HG03060 (cell line): Measurements from ENCODE around the gene AOAH.
A peak's percentile ranks its signal among the peaks of the same experiment; 100 is the strongest.
"Not testable (repeated sequence)": the region's sequence is repeated elsewhere in the genome, so short reads cannot be mapped to it uniquely, and the experiment has no call there.

Source experiments
- ATAC-seq: cut with Tn5 transposase; IDR thresholded peaks from one replicate; pipeline ENCODE4 v1.9.1; 2021; ENCODE audit warnings: low read depth, moderate number of reproducible peaks; ENCODE audit not compliant: unreplicated experiment

AOAH gene

GRCh38 chr7:36739351-36739750 is 15.1 kb upstream of the AOAH start:
- no peak for ATAC-seq

- peak; percentile 91 for ATAC-seq
Observed at GRCh38 chr7:36736899-36737211, 12.6 kb upstream of the AOAH start.

- ATAC-seq = no peak
Observed at GRCh38 chr7:36736090-36736898, 12.0 kb upstream of the AOAH start.

- no peak for ATAC-seq
Observed at GRCh38 chr7:36735172-36735571, 10.9 kb upstream of the AOAH start.

- ATAC-seq = no peak
Observed at GRCh38 chr7:36734731-36735130, 10.4 kb upstream of the AOAH start.

- ATAC-seq = no peak
Observed at GRCh38 chr7:36733411-36733810, 9.1 kb upstream of the AOAH start.

- no peak for ATAC-seq
Observed at GRCh38 chr7:36732806-36733205, 8.5 kb upstream of the AOAH start.

- ATAC-seq = no peak
Observed at GRCh38 chr7:36730046-36730445, 5.8 kb upstream of the AOAH start.

GRCh38 chr7:36728143-36728542 is 3.8 kb upstream of the AOAH start:
- no peak for ATAC-seq

- ATAC-seq = no peak
Observed at GRCh38 chr7:36726806-36727503, 2.7 kb upstream of the AOAH start.

GRCh38 chr7:36726311-36726710 is 2.0 kb upstream of the AOAH start:
- no peak for ATAC-seq

- ATAC-seq = no peak
Observed at GRCh38 chr7:36724996-36725395, 702 bp upstream of the AOAH start.

GRCh38 chr7:36723291-36723690 is 1.0 kb downstream of the AOAH start:
- ATAC-seq = no peak

GRCh38 chr7:36719083-36719632 is 5.1 kb downstream of the AOAH start:
- ATAC-seq = no peak

GRCh38 chr7:36717586-36717985 is 6.7 kb downstream of the AOAH start:
- no peak for ATAC-seq

GRCh38 chr7:36716802-36717201 is 7.5 kb downstream of the AOAH start:
- not testable (repeated sequence) for ATAC-seq

- no peak for ATAC-seq
Observed at GRCh38 chr7:36712015-36712414, 12.3 kb downstream of the AOAH start.

GRCh38 chr7:36711256-36711655 is 13.0 kb downstream of the AOAH start:
- ATAC-seq = no peak

GRCh38 chr7:36710186-36710791 is 14.0 kb downstream of the AOAH start:
- ATAC-seq = no peak

- ATAC-seq = no peak
Observed at GRCh38 chr7:36708767-36709166, 15.5 kb downstream of the AOAH start.

- no peak for ATAC-seq
Observed at GRCh38 chr7:36707898-36708297, 16.4 kb downstream of the AOAH start.
